Astrocyte of the cerebellum (primary cell): ENCODE measurements around the gene ACOX3.
A peak's percentile ranks its signal among the peaks of the same experiment; 100 is the strongest.
"Not testable (repeated sequence)": the region's sequence is repeated elsewhere in the genome, so short reads cannot be mapped to it uniquely, and the experiment has no call there.

Experiments used
- DNase-seq: peaks from one replicate; pipeline ENCODE4 v3.0.0-alpha.2; 2011; ENCODE audit warnings: low read depth
- H3K4me3 ChIP-seq: 2 replicates; pipeline ENCODE4 v1.5.1; 2011; ENCODE audit warnings: mild to moderate bottlenecking, low read depth, low read length, moderate library complexity
- in situ Hi-C: cut with HindIII; loops from 2 replicates; pipeline ENCODE4 v1.10.0; 2017; ENCODE audit warnings: low sequenced_read_pairs
- TF ChIP-seq, protein P1 (sequence below): IDR thresholded peaks from 2 replicates; pipeline ENCODE4 v1.5.1; 2012; ENCODE audit warnings: low read length, low read depth, moderate library complexity, mild to moderate bottlenecking; ENCODE audit errors: missing control alignments

ACOX3 gene

DNA sequence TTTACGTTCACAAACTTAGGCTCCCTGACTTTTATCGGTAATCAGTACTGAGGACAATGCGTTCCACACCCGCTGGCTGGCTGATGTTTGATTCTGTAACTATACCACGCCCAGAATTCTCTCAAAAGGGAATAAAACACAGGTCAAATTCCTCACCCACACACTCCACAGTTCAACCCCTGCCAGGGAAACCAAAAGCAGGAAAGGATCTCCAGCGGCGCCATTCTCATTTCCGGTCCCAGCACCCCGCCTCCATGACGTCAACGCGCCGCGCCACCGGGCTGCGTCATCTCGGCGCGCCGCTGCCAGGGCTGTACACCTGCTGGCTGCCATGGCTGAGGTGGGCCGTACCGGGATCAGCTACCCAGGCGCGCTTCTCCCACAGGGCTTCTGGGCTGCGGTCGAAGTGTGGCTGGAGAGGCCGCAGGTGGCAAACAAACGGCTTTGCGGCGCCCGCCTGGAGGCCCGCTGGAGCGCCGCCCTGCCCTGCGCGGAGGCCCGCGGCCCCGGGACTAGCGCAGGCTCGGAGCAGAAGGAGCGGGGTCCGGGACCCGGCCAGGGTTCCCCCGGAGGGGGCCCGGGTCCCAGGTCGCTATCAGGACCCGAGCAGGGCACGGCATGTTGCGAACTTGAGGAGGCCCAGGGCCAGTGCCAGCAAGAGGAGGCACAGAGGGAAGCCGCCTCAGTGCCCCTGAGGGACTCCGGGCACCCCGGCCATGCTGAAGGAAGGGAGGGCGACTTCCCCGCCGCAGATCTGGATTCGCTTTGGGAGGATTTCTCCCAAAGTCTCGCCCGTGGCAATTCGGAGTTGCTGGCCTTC lies at the start of gene ACOX3, which contains the start of gene TRMT44:
TSS of gene ACOX3 (minus strand) at position 232 of the 820 bp plus-strand sequence. CDS start 24,202 bp downstream, outside the sequence.
TSS of gene TRMT44 (plus strand) at position 286 of the 820 bp plus-strand sequence. CDS start at position 332, 46 bp downstream.
- peak; percentile 84 for DNase-seq

GRCh38 chr4:8488791-8489369 lies 48.4 kb upstream of the ACOX3 start:
- no peak for DNase-seq
- TF ChIP-seq, protein P1, sequence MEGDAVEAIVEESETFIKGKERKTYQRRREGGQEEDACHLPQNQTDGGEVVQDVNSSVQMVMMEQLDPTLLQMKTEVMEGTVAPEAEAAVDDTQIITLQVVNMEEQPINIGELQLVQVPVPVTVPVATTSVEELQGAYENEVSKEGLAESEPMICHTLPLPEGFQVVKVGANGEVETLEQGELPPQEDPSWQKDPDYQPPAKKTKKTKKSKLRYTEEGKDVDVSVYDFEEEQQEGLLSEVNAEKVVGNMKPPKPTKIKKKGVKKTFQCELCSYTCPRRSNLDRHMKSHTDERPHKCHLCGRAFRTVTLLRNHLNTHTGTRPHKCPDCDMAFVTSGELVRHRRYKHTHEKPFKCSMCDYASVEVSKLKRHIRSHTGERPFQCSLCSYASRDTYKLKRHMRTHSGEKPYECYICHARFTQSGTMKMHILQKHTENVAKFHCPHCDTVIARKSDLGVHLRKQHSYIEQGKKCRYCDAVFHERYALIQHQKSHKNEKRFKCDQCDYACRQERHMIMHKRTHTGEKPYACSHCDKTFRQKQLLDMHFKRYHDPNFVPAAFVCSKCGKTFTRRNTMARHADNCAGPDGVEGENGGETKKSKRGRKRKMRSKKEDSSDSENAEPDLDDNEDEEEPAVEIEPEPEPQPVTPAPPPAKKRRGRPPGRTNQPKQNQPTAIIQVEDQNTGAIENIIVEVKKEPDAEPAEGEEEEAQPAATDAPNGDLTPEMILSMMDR, result no peak
- in situ Hi-C loops, result no loop called here
- H3K4me3 ChIP-seq, result no peak overlapping the region

More for the DNA sequence above, at the start of gene ACOX3, which contains the start of gene TRMT44:
- TF ChIP-seq, protein P1, result no peak
- peak within 1 kb of the TSS; percentile 96 for H3K4me3 ChIP-seq
- in situ Hi-C loops, result no loop called here

- H3K4me3 ChIP-seq, DNase-seq, in situ Hi-C loops: not testable (repeated sequence)
Measured at GRCh38 chr4:8486643-8487042, 46.1 kb upstream of the ACOX3 start.

DNA sequence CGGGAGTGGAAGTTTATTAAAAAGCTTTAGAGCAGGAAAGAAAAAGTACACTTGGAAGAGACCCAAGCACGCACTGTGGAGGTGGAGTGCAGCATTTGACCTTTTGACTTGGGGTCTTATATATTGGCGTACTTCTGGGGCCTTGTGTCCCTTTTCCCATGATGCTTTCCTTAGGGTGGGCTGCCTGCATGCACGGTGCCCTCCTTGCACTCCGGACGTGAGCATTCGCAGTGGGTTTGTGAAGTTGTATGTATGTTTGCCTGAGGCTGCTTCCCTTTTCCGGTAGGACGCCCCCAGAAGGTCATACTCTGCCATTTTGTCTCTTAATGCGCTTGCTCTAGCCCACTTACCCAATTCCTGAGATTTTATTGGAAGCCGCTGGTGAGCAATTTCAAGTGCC lies 39.7 kb upstream of the ACOX3 start:
- TF ChIP-seq, protein P1, result no peak
- H3K4me3 ChIP-seq, result no peak overlapping the region
- in situ Hi-C loops, result no loop called here
- no peak for DNase-seq

DNA sequence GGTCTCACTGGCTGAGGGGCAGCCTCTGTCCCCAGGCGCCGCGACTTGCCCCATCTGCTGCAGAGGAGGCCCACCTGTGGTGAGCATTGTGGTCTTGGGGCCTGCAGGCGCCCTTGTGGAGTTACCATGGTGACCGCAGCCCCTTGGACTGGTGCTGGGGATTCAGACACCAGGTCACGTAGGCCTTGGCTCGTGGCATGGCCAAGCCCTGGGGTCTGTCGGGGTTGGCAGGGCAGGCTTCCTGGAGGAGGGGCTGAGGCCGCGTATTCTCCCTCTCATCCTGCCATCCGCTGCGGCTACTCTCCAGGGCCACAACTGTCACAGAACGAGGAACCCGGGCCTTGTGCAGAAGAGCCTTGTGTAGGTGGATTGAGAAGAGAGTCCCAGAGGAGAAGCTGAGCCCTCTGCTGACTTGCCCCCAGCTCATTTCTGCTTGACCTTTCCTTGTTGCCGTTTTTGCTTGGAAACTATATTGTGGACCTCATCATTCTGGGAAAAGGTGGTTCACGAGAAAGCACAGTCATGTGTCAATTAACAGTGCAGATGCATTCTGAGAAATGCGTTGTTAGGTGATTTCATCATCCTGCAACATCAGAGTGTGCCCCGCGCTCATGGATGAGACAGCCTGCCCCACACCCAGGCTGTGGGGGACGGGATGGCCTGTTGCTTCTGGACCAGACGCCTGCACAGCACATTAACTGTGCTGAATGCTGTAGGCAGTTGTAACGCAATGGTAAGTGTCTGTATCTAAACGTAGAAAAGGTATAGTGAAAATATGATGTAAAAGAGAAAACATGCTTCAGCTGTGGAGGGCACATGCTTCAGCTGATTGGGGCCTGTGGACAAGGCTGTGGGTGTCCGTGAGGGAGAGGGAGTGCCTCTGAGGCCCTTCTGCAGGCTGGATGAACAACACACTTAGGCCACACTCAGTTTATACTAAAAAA lies 38.5 kb upstream of the ACOX3 start:
- in situ Hi-C loops, result no loop called here
- H3K4me3 ChIP-seq, result no peak overlapping the region
- no peak for DNase-seq
- TF ChIP-seq, protein P1, result no peak

DNA sequence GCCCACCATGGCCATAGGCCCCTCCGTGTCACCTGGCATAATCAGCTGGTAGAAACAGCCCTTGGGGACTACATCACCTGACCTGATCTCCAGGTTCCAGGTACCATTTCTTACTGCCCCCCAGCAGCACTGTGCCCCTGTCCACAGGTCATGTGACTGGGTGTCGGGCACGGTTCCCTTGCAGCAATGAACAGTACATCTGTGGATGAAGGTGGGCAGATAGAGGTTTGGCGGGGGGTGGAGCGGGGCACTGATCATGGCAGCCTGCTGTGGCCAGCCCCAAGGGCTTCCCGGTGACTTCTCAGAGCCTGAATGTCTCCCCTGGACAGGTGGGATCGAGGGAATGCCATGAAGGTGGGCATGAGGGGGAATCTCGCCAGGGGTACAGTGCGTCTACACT lies 37.8 kb upstream of the ACOX3 start:
- TF ChIP-seq, protein P1, result no peak
- H3K4me3 ChIP-seq, result no peak overlapping the region
- DNase-seq, result no peak
- in situ Hi-C loops, result no loop called here
